Activated CD8-positive, alpha-beta T cell treated with anti-CD3 and anti-CD28 coated beads for 36 hours (primary cell): Measurements from ENCODE around the gene ELP4. TPM values are rescaled to one million over a fixed set of nuclear protein-coding genes. Genes with fewer than 3 reads are reported as not detected.

Experiments
- ATAC-seq: fragments of 200-7000 bp; cut with Tn5 transposase; one replicate; pipeline ENCODE4 v1.10.0; 2021; ENCODE audit warnings: mild to moderate bottlenecking, moderate library complexity
- CTCF ChIA-PET: fragments of 350-600 bp; sonication (Branson Sonifier 250); formaldehyde crosslinking; loops from one replicate; lab custom pipeline; 2021; ENCODE audit warnings: antibody characterized with exemption; lab: Charles Lee
- POLR2A ChIA-PET: fragments of 350-600 bp; sonication (Branson Sonifier 250); formaldehyde crosslinking; loops from one replicate; lab custom pipeline; 2021; ENCODE audit warnings: antibody characterized with exemption; lab: Charles Lee
- DNase-seq: peaks from one replicate; pipeline ENCODE4 v3.0.0-alpha.2; 2020
- H3K27ac Mint-ChIP-seq: one replicate; pipeline ENCODE4 v1.8.0; 2021; ENCODE audit warnings: mild to moderate bottlenecking, mixed read lengths
- H3K27me3 Mint-ChIP-seq: one replicate; pipeline ENCODE4 v1.8.0; 2021; ENCODE audit warnings: mixed read lengths
- H3K36me3 Mint-ChIP-seq: one replicate; pipeline ENCODE4 v1.8.0; 2021; ENCODE audit warnings: low read depth, mixed read lengths
- H3K4me1 Mint-ChIP-seq: one replicate; pipeline ENCODE4 v1.8.0; 2021; ENCODE audit warnings: low read depth, mixed read lengths
- H3K4me3 Mint-ChIP-seq: one replicate; pipeline ENCODE4 v1.8.0; 2021; ENCODE audit warnings: mild to moderate bottlenecking, moderate library complexity, mixed read lengths
- H3K9me3 Mint-ChIP-seq: one replicate; pipeline ENCODE4 v1.8.0; 2021; ENCODE audit warnings: mixed read lengths
- intact Hi-C: fragments of 100-400 bp; cut with micrococcal nuclease; formaldehyde crosslinking; loops from one replicate; pipeline ENCODE4 v1.10.0; 2022
- total RNA-seq, 2 experiments: library from RNA; stranded (reverse); gene quantifications; one replicate each; pipeline ENCODE4 v1.2.3, GENCODE V29; 2021
- TF ChIP-seq, protein P1 (sequence below): fragments of 200-600 bp; IDR thresholded peaks from one replicate; pipeline ENCODE4 v1.8.0; 2022; ENCODE audit warnings: antibody characterized with exemption, mild to moderate bottlenecking

Gene ELP4
- total RNA-seq, 2 experiments from 2014 or later = 21.1 to 21.6 TPM

GRCh38 chr11:31822175-31822926, 312.8 kb downstream of the ELP4 start:
- ChIA-PET CTCF (no interaction called here), POLR2A (interaction anchor here (0.7 kb wide), 1 partner anchor 905 kb away, joined by 3 read pairs; no protein-coding TSS in a partner anchor)
- no peaks in the 10 kb centered on the region for H3K36me3 Mint-ChIP-seq
- peaks cover 10% of the 10 kb centered on the region for H3K4me1 Mint-ChIP-seq
- H3K9me3 Mint-ChIP-seq = no peaks in the 10 kb centered on the region
- intact Hi-C loops = no loop called here
- ATAC-seq (no peak), DNase-seq (no peak)
- TF ChIP-seq, protein P1, sequence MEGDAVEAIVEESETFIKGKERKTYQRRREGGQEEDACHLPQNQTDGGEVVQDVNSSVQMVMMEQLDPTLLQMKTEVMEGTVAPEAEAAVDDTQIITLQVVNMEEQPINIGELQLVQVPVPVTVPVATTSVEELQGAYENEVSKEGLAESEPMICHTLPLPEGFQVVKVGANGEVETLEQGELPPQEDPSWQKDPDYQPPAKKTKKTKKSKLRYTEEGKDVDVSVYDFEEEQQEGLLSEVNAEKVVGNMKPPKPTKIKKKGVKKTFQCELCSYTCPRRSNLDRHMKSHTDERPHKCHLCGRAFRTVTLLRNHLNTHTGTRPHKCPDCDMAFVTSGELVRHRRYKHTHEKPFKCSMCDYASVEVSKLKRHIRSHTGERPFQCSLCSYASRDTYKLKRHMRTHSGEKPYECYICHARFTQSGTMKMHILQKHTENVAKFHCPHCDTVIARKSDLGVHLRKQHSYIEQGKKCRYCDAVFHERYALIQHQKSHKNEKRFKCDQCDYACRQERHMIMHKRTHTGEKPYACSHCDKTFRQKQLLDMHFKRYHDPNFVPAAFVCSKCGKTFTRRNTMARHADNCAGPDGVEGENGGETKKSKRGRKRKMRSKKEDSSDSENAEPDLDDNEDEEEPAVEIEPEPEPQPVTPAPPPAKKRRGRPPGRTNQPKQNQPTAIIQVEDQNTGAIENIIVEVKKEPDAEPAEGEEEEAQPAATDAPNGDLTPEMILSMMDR = no peak
- H3K27me3 Mint-ChIP-seq = peaks cover 77% of the 10 kb centered on the region
- H3K4me3 Mint-ChIP-seq = no peak overlapping the region
- no peak overlapping the region for H3K27ac Mint-ChIP-seq

DNA sequence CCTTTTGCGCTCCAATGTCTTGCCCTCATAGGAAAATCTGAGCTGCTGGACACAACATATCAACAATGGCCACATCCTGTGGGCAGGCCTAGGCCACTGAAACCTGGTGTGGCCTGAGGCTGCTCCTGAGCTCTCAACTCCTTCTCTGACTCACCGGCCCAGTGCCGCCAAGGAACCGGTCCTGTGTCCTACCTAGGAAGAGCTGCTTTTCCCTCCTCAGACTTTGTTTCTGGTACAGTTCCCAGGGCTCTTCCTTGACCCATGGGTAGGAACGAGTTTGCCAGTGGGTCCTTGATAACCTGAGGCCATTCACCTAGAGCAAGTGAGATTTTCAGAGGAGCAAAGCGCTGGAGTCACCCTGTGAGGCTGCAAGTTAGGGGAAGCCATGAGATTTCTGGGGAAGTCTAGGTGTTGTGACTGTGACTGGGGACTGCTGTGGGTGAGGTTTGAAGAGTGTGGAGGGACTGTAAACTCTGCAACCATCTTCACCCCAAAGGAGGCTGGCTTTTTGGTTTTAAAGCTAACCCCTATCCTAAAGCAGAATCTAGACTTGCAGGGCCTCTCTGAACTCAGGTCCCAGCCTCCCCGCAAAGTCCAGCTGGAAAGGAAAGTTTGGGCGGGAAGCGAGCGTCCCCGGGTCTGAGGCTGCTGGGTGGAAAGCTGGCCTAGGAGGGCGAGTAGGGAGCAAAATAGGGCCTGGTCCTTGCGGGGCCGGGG, 313.5 kb downstream of the ELP4 start:
- DNase-seq (no peak), ATAC-seq (no peak)
- TF ChIP-seq, protein P1 = no peak
- ChIA-PET POLR2A (interaction anchor here (1.0 kb wide), 1 partner anchor 12 kb away, joined by 3 read pairs; the partner anchor contains the start of gene PAX6), CTCF (no interaction called here)
- intact Hi-C loops = no loop called here
- H3K4me1 Mint-ChIP-seq = peaks cover 14% of the 10 kb centered on the region
- no peaks in the 10 kb centered on the region for H3K9me3 Mint-ChIP-seq
- H3K4me3 Mint-ChIP-seq = no peak overlapping the region
- H3K36me3 Mint-ChIP-seq = no peaks in the 10 kb centered on the region
- H3K27ac Mint-ChIP-seq = no peak overlapping the region
- peaks cover 81% of the 10 kb centered on the region for H3K27me3 Mint-ChIP-seq

DNA sequence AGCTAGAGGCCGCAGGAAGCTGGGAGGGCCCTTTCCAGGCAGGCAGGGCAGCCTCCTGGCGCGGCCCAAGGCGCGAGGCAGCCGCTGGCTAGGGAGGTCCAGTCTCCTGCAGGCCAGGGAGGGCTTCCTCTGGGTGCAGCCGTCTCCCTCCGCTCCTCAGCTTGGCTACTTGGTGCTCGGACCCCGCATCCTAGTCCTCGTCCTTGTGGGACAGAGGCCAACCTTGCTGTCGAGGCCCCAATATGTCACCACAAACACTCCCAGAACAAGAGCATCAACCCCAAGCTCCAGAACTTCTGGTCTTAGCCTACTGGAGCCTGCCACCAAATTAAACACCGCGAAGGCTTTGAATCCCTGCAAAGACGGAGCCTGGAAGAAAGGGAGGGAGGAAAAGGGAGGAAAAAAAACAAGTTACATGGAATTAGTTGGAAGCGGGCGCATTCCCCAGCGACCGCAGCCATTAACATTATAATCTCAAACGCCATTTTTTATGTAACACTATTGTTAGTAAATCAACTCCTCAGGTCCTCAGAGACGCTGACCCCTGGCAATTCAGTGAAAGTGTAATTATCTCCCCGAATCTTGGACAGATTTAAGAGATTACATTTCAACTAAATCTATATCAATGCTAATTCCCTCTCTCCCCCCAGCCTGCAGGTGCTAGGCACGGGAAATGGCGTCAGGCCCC, 314.2 kb downstream of the ELP4 start:
- no peak overlapping the region for H3K27ac Mint-ChIP-seq
- intact Hi-C loops = no loop called here
- no peak overlapping the region for H3K4me3 Mint-ChIP-seq
- ChIA-PET POLR2A (interaction anchor here (1.0 kb wide), 1 partner anchor 12 kb away, joined by 3 read pairs; the partner anchor contains the start of gene PAX6), CTCF (no interaction called here)
- no peaks in the 10 kb centered on the region for H3K9me3 Mint-ChIP-seq
- peaks cover 13% of the 10 kb centered on the region for H3K4me1 Mint-ChIP-seq
- peaks cover 79% of the 10 kb centered on the region for H3K27me3 Mint-ChIP-seq
- TF ChIP-seq, protein P1 = no peak
- DNase-seq (no peak), ATAC-seq (no peak)
- H3K36me3 Mint-ChIP-seq = no peaks in the 10 kb centered on the region

- ChIA-PET POLR2A (interaction anchor here (1.0 kb wide), 1 partner anchor 13 kb away, joined by 3 read pairs; the partner anchor contains the start of gene PAX6), CTCF (no interaction called here)
- Mint-ChIP-seq H3K27ac (no peak overlapping the region), H3K9me3 (no peaks in the 10 kb centered on the region), H3K36me3 (no peaks in the 10 kb centered on the region), H3K27me3 (peaks cover 78% of the 10 kb centered on the region), H3K4me1 (peaks cover 13% of the 10 kb centered on the region), H3K4me3 (no peak overlapping the region)
- intact Hi-C loops = no loop called here
- ATAC-seq (no peak), DNase-seq (no peak)
- TF ChIP-seq, protein P1 = no peak
These were observed 314.8 kb downstream of the ELP4 start for GRCh38 chr11:31824332-31824878.
